Spinal cord (tissue), 10 donors: Measurements from ENCODE around the gene CENPB. TPM values are rescaled to one million over a fixed set of nuclear protein-coding genes. Genes with fewer than 3 reads are reported as not detected.

Experiments used
- DNase-seq, 6 donors: peaks; one replicate each; pipeline versions ENCODE4 v3.0.0 to v3.0.0-alpha.2; 2013 to 2015; ENCODE audit warnings: low spot score in 6 of 6, low read depth in 4 of 6
- H3K27ac ChIP-seq: one replicate; pipeline ENCODE4 v1.5.1; 2013; ENCODE audit warnings: low read depth, low read length, control low read depth
- H3K27me3 ChIP-seq: one replicate; pipeline ENCODE4 v1.6.1; 2013; ENCODE audit warnings: low read length; ENCODE audit not compliant: control insufficient read depth, insufficient read depth
- H3K36me3 ChIP-seq: one replicate; pipeline ENCODE4 v1.6.1; 2013; ENCODE audit warnings: low read length; ENCODE audit not compliant: control insufficient read depth, insufficient read depth
- H3K4me1 ChIP-seq: one replicate; pipeline ENCODE4 v1.6.1; 2013; ENCODE audit warnings: low read length; ENCODE audit not compliant: control insufficient read depth, insufficient read depth
- H3K4me3 ChIP-seq: one replicate; pipeline ENCODE4 v1.5.1; 2013; ENCODE audit warnings: low read depth, low read length, control low read depth
- H3K9me3 ChIP-seq: one replicate; pipeline ENCODE4 v1.6.1; 2013; ENCODE audit warnings: low read length; ENCODE audit not compliant: control insufficient read depth, insufficient read depth
- WGBS: methylation state at CpG from one replicate; pipeline ENCODE4 v1.1.5; 2013; ENCODE audit warnings: missing lambda C conversion rate; ENCODE audit not compliant: insufficient coverage; 5-methylcytosine and 5-hydroxymethylcytosine counted together
- polyA plus RNA-seq, 2 donors: library from polyadenylated mRNA; unstranded; fragments of 120-200 nt; gene quantifications; one replicate each; pipeline ENCODE4 v1.2.1, GENCODE V29; 2013; ENCODE audit not compliant: insufficient read length in 2 of 2
- total RNA-seq, 2 donors: library from RNA; depleted of rRNA in 1 of 2; stranded (reverse); fragments of 120-200 nt in 1 of 2; fragments of >200 nt in 1 of 2; gene quantifications; one replicate each; pipeline versions ENCODE4 v1.2.3 to v1.2.4, GENCODE V29; 2013 to 2014
- donor health status: healthy.

Gene CENPB
- total and polyA plus RNA-seq, 4 donors = 35.9 to 80.3 (median 75.2) TPM

- 45% methylated on average over 11 of the region's 11 CpGs for WGBS
These were observed 40.8 kb downstream of the CENPB start for GRCh38 chr20:3745686-3746173.

GRCh38 chr20:3744806-3745685 is 41.5 kb downstream of the CENPB start:
- H3K36me3 ChIP-seq = peaks cover 4% of the 10 kb centered on the region
- H3K9me3 ChIP-seq = no peaks in the 10 kb centered on the region
- H3K4me3 ChIP-seq = no peak overlapping the region
- H3K27ac ChIP-seq = no peak overlapping the region
- 11% methylated on average over 45 of the region's 45 CpGs for WGBS
- peaks cover 30% of the 10 kb centered on the region for H3K27me3 ChIP-seq
- H3K4me1 ChIP-seq = peaks cover 24% of the 10 kb centered on the region
- DNase-seq = peak in 2 of 6 donors; percentile 48 to 70

More at GRCh38 chr20:3745686-3746173, 40.8 kb downstream of the CENPB start:
- peaks cover 23% of the 10 kb centered on the region for H3K4me1 ChIP-seq
- no peak for DNase-seq
- no peak overlapping the region for H3K4me3 ChIP-seq
- H3K27ac ChIP-seq = no peak overlapping the region
- peaks cover 4% of the 10 kb centered on the region for H3K36me3 ChIP-seq
- H3K27me3 ChIP-seq = peaks cover 37% of the 10 kb centered on the region
- no peaks in the 10 kb centered on the region for H3K9me3 ChIP-seq

GRCh38 chr20:3744037-3744436 is 42.5 kb downstream of the CENPB start:
- 80% methylated on average over 1 of the region's 1 CpG for WGBS
- Histone ChIP-seq H3K27me3 (peaks cover 20% of the 10 kb centered on the region), H3K36me3 (peaks cover 4% of the 10 kb centered on the region), H3K9me3 (no peaks in the 10 kb centered on the region), H3K4me1 (peaks cover 23% of the 10 kb centered on the region), H3K27ac (no peak overlapping the region), H3K4me3 (no peak overlapping the region)
- DNase-seq = no peak

- no CpG with 5 or more reads among the region's 2 CpGs for WGBS
- Histone ChIP-seq H3K4me3 (no peak overlapping the region), H3K27me3 (peaks cover 15% of the 10 kb centered on the region), H3K27ac (no peak overlapping the region), H3K9me3 (no peaks in the 10 kb centered on the region), H3K36me3 (peaks cover 2% of the 10 kb centered on the region), H3K4me1 (peaks cover 28% of the 10 kb centered on the region)
- DNase-seq = no peak
These were observed 43.3 kb downstream of the CENPB start for GRCh38 chr20:3743251-3743650.

GRCh38 chr20:3741836-3742458 is 44.6 kb downstream of the CENPB start:
- 70% methylated on average over 7 of the region's 7 CpGs for WGBS
- H3K27ac ChIP-seq = no peak overlapping the region
- H3K36me3 ChIP-seq = no peaks in the 10 kb centered on the region

GRCh38 chr20:3740615-3741301 is 45.8 kb downstream of the CENPB start:
- no peaks in the 10 kb centered on the region for H3K36me3 ChIP-seq
- no peak overlapping the region for H3K4me3 ChIP-seq
- WGBS = 89% methylated on average over 8 of the region's 15 CpGs
- DNase-seq = no peak
- no peak overlapping the region for H3K27ac ChIP-seq
- peaks cover 6% of the 10 kb centered on the region for H3K27me3 ChIP-seq
- peaks cover 27% of the 10 kb centered on the region for H3K4me1 ChIP-seq
- no peaks in the 10 kb centered on the region for H3K9me3 ChIP-seq

More at GRCh38 chr20:3741836-3742458, 44.6 kb downstream of the CENPB start:
- Histone ChIP-seq H3K4me3 (no peak overlapping the region), H3K27me3 (peaks cover 10% of the 10 kb centered on the region), H3K4me1 (peaks cover 28% of the 10 kb centered on the region), H3K9me3 (no peaks in the 10 kb centered on the region)
- DNase-seq = peak in 1 of 6 donors; percentile 40

GRCh38 chr20:3739926-3740451 is 46.6 kb downstream of the CENPB start:
- DNase-seq = no peak
- Histone ChIP-seq H3K27ac (no peak overlapping the region), H3K27me3 (no peaks in the 10 kb centered on the region), H3K4me3 (no peak overlapping the region), H3K9me3 (no peaks in the 10 kb centered on the region), H3K36me3 (no peaks in the 10 kb centered on the region), H3K4me1 (peaks cover 22% of the 10 kb centered on the region)
- 69% methylated on average over 2 of the region's 7 CpGs for WGBS

GRCh38 chr20:3739054-3739925 is 47.2 kb downstream of the CENPB start:
- Histone ChIP-seq H3K4me3 (no peak overlapping the region), H3K27me3 (no peaks in the 10 kb centered on the region), H3K4me1 (peaks cover 22% of the 10 kb centered on the region), H3K9me3 (no peaks in the 10 kb centered on the region), H3K27ac (no peak overlapping the region), H3K36me3 (no peaks in the 10 kb centered on the region)
- 75% methylated on average over 19 of the region's 19 CpGs for WGBS
- DNase-seq = no peak
